Stimulated activated CD4-positive, alpha-beta T cell treated with anti-CD3 and anti-CD28 coated beads, Interleukin-15, amount 100 ng/mL, for 1 hour (primary cell): ENCODE results near the gene LLGL2.

Source experiments
- DNase-seq, 2 donors: peaks; one replicate each; pipeline ENCODE4 v3.0.0-alpha.2; 2020; ENCODE audit warnings: low read depth in 1 of 2, low spot score in 1 of 2

The LLGL2 gene

DNA sequence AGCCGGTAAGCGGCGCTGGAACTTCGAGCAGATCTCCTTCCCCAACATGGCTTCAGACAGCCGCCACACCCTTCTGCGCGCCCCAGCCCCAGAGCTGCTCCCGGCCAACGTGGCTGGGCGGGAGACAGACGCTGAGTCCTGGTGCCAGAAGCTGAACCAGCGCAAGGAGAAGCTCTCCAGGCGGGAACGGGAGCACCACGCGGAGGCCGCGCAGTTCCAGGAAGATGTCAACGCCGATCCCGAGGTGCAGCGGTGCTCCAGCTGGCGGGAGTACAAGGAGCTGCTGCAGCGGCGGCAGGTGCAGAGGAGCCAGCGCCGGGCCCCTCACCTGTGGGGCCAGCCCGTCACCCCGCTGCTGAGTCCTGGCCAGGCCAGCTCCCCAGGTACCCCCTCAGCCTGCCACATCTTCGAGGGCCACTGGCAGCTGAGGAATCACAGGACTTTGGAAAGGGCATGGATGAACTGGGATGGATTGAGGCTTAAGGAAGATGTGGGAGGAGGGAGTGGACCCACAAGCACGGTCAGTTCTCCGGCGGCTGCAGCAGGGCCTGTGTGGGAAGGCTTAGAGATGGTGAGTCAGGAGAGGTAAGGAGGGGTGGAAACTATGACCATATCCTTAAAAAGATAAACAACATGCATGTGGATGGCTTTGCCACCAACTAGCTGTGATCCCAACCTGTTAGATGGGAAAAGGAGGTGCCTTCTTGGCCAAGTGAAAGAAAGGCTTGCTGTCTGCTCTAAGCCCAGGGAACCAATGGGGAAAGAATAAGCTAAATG, 3.4 kb upstream of the LLGL2 start:
- no peak for DNase-seq

DNA sequence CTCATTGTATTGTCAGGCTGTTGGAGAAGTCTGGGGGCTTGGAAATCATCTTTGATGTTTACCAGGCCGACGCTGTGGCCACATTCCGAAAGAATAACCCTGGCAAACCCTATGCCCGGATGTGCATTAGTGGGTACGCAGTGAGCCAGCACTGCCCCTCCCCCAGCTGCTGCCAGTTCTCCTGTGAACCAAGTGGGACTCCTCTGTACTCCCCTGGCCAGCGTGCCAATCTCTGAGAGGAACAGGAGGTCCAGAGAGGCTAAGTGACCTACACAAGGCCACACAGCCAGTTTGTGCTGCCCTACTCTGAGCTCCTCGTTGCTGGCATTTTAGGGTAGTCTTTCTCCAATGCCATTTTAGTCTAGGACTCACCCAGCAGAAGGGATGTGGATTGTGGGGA, 1.9 kb upstream of the LLGL2 start:
- no peak for DNase-seq

DNA sequence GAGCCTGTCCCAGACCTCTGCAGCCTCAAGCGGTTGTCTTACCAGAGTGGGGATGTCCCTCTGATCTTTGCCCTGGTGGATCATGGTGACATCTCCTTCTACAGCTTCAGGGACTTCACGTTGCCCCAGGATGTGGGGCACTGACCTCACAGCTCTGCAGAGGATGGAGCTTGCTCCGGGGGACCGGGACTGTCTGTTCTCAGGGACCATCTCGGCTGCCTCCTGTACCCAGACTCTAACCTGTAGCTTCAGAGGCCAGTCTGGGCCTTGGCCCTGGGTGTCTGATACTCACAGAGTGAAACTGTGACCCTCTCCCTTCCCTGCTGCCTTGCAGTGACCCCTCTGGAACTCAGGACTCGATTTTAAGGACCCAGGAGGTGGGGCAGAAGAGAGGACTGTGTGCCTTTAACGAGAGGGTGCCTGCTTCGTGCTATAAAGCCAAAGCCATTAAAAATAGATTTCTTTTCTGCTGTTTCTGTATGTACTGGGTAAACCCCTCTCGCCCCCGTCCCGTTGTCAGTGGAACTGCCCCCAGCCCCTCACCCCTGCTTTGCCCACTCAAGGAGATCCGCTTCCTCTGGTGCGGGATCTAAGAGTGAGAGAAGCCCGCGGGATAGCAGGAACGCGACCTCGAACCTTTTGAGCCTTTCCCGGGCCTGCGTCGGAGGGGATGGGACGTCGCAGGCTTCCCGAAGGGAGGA, 1.1 kb upstream of the LLGL2 start:
- no peak for DNase-seq

DNA sequence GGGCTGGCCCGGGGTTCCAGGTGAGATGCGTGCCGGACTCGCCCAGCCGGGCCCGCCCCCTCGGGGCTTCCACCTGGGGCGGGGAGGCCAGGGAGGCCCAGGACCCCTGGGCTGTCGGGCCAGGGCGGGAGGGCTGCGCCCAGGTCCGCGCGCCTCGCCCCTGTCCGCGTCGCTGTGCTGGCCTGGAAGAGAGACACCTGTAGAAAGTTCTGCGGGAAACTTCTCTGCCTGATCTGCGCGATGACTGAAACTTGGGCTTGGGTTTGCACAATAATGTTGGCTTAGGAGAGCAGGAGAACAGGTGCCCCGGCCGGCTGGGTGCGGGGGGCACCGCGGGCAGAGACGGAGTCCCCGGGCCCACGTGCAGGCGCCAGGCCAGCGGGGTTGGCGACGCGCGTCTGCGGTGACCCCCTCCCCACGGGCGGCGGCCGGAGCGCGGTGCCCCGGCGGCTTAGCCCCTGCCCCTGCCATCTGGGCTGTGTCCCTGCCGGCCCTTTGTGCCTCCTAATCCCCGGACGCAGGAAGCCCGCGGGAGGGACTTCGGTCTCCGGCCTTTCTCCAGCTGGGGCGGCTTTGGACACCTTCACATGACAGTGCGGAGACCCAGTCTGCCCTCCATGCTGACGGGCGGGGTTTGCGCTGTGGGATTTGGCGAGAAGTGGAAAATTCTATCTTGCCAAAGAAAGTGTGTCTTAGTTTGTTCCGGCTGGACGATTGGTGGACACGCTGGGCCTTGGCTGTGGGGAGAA, 483 bp downstream of the LLGL2 start:
- DNase-seq: no peak

DNA sequence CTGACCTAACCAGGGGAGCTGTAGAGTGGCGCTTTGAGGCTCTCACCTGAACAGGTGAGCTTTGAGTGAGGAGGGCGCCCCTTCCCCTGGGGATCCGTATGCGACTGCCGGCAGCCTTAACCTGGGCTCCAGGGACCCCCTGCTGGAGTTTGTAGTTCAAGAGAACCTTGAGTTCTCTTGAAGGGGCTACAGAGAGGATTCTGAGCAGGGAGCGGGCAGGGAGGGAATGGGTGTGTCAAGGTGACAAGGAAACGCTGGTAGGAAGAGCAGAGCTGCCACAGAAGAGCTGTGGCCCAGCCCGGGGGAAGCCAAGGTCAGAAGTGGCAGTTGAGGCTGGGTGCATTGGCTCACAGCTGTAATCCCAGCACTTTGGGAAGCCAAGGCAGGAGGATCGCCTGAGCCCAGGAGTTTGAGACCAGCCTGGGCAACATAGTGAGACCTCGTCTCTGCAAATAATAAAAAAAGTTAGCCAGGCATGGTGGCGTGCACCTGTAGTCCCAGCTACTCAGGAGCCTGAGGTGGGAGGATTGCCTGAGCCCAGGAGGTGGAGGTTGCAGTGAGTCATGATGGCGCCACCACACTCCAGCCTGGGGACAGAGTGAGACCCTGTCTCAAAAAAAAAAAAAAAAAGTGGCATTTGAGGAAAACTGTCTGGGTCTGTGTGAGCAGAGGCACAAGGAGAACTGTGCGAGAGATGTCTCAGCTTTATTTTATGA, 1.2 kb downstream of the LLGL2 start:
- DNase-seq: no peak

DNA sequence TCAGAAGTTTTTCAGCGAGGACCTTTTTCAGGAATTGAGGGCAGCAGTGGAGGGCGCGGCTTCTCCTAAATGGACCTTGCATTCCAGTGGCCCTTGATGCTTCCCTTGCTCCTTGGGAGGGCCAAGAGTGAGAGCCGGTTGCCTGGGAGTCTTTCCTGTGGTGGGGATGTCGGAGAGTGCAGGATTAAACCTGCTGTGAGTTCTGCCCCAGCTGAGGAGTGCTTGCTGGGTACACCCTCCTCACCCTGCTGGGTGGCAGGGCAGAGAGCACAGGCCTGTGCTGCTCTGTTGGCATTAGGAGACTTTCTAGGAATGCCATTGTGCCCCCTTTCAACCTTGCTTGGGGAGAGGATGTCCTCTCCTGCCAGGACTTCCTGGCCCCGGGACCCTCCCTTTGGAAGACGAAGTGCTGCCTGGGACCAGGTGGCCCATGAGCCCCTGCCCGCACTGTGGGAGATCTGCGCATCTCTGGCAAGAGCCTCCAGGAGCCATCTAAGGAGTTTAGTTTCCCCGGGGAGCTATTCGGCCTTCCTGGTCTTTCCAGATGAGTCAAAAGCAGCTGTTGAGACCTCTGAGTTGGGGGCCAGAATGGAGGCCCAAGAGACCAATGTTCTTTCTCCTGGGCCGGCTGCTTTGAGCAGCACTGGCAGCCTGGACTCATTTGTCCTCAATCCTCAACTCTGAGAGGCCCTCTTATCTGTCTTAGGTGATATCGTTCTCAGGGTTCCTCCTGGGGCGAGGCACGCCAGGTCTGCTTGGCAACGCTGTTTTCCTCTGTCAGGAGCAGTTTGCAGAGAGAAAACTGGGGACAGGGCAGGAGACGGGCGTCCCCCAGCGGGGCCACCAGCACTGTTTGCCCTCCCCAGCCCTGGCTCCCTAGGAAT, 5.6 kb downstream of the LLGL2 start:
- DNase-seq: no peak

DNA sequence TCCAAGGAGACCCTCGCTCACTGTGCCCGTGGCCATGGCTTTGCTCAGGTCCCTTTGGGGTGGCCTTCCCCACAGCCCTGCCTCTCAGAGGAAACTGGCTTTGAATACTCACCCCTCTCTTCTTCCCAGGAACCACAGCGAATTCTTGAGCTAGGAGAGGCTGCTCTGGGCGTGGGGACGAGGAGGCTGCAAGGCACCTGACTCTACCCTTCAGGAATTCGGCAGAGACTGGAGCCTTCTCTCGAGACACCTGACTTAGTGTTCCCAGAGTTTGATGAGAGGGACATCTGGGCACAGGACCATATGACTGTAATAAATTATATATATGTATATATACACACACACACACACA, 6.2 kb downstream of the LLGL2 start:
- DNase-seq: no peak

DNA sequence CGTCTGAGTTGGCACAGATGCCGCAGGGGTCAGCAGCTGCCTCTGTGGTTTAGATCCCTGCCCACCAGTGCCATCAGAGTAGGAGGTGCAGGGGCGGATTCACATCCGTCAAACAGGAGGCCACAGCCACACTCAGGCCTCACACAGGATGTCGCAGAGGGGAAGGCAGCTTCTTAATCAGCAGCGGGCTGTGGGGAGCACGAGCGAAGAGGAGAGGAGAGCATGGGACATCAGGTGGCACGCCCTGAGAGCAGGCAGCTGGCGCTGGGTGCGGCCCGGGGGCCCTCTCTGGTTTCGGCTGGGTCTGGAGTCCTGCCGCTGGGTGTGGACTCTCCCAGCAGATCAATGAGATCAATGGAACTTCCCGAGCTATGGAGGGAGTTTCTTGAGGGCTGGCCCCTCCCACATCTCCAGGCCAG, 9.6 kb downstream of the LLGL2 start:
- DNase-seq: peak; percentile 14 to 21

DNA sequence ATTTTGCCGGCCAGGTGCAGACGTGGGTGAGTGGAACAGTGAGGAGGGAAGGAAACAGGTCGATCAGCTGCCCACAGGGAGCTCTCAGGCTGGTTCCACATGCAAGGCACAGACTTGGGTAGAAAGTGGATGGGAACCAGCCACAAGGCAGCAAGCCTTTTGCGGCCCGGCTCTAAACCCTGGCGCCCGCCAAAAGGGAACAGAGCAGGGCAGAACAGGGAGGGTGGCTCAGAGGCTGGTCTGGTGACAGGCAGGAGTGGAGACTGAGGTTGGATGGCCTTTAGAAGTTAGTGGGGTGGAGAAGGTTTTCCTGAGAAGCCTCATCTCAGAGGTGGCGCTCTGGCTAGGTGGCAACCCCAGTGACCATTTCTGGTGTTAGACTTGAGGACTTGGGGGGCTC, 10.4 kb downstream of the LLGL2 start:
- no peak for DNase-seq

DNA sequence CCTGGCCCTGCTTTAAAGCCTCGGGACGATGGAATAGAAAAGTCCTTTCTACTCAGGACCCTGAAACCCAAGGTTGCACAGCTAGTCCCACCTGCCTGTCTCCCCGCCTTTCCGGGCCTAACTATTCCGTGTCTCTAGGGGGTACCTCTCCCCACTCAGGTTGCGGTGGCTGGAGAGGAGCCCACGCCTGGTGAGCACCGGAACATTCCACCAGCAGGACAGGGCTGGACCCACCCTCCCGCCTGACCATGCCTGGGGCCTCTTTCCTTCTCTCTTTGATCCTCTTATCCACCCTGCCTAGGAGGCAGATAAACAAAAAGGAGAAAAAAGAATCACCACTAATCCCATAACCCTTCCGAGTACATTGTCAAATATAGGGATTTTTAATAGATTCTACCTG, 10.9 kb downstream of the LLGL2 start:
- DNase-seq: no peak

DNA sequence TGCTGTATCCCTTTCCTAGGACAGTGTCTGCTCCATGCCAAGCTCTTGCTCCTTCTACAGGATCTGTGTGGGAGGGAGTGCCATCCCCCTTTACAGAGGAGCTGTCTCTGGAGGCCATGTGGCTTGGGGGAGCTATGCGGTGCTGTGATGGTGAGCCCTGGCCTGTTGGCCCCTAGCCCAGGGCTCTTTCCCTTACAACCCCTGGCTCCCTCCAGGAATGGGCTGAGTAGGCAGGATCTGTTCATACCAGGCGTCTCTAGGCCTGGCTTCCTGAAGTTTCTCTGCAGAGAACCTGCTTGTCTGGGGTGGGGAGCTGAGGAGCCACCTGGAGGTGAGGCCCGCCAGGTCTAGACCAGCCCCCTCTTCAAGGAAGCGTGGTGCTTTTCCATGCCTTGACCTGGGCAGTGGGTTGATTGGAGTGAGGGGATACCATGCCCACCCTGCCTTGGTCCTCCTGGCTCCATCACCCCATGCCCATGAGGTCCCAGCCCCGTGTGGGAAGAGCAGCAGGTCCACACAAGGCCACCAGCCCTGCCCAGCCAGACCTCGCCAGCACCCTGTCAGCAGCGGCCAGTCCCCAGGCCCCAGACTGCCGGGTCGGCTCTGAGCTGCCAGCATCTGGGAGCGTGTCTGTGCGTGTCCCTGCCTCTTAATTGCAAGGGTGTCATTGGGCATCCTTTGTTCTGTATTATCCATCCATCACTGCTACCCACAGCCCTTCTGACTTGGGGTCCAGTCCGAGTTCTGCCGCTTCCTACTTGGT, 14.7 kb downstream of the LLGL2 start:
- no peak for DNase-seq

DNA sequence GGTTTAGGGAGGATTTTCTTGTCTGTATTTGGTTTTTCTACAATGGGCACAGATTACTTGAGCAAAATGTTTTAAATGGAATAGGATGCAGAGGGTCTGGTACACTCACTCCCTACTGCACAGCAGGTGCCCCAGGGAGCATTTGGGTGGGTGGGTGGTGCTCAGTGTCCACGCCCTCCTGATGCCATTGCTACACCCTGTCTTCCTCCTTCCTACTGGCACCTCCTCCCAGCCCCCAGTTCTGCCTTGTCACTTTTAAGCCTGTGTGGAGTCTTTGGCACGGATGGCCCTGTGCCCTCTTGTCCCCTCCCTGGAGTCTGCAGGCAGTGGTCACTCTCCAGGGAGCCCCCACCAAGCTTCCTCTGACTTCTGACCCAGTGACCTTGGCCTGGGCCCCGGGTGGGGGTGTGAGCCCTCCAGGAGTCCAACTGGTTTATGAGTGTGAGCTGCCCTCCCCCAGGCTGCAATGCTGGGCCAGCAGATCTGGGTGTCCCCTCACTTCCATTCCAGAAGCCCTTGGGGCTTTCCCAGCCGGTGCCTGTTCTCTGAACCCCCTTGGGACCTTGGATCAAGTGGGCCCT, 15.5 kb downstream of the LLGL2 start:
- no peak for DNase-seq

DNA sequence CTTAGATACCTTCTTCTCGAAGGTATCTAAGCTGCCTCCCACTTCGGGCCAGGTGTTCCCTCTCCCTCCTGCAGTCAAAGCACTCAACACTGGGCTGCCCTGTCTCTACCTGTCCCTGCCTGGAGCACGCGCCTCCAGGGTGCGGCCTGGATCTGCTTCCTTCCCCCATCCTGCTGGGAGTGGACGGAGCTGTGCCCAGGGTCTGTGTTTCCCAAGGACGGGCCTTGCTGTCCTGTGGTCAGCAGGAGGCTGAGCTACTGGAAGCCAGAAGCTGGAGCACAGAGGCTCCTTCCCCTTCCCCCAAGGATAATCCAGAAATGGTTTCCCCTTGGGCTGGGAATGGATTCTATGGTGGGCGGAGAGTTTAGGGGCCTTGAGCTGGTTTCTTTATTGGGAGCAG, 16.7 kb downstream of the LLGL2 start:
- no peak for DNase-seq

DNA sequence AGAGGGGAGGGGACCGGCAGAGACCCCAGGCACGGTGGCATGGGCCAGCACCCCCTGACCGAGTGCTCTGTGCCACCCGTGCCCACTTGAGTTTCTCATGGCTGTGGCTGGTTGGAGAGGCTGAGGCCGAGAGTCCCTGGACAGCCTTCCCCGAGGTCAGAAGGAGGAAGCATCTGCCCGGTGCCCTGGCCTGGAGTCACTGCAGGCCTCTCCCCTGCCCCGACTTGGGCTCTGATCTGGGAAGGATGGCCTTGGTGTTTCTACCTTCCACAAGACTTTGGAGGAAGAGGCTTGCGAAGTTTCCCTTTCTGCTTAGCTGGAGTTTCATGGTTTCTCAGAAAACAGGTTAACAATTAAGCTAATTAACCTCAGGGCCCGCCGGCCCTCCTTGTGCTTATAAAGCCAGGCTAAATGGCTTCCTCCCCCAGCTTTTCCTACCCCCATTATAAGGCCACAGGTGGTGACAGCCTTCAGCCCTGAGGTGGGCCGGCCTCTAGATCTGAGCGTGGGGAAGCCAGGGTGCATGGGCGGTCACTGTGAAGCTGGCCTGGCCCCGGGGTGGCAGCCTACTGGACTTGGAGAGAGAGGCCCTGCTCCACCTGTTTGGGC, 17.3 kb downstream of the LLGL2 start:
- no peak for DNase-seq

DNA sequence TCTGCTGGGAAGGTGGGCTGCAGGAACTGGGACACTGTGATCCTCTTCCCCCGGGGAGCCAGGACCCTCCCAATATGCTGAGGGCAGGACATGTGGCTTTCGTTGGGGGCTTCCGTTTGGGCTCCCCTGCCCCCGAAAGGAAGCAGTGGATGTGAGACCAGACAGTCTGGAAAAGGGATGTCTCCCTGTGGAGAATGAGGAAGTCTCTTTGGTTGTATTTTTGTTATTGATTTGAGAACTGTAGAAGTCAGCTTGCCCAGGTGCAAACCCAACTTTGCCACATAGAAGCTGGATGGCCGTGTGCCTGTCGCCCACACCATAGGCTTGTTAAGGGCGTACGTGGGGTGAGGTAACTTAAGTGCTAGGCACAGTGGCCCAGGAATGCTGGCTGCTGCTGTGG, 18.8 kb downstream of the LLGL2 start:
- DNase-seq: no peak

DNA sequence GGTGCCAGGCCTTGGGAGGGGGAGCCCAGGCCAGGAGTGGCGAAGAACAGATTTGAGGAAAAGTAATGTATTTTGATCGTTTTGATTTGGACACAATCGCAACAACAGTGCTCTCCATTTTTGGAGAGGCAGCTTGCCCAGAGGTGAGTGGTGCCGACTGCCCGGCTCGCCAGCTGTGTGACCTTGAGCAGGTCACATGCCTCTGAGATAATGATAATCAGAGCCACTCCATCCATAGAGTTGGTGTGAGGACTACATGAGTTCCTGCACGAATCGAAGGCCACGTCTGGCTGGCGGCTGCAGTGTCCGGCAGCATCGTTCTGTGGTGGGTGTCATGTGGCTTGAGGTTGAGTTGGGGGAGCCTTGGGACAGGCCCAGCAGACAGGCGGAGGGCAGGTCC, 20.7 kb downstream of the LLGL2 start:
- no peak for DNase-seq

DNA sequence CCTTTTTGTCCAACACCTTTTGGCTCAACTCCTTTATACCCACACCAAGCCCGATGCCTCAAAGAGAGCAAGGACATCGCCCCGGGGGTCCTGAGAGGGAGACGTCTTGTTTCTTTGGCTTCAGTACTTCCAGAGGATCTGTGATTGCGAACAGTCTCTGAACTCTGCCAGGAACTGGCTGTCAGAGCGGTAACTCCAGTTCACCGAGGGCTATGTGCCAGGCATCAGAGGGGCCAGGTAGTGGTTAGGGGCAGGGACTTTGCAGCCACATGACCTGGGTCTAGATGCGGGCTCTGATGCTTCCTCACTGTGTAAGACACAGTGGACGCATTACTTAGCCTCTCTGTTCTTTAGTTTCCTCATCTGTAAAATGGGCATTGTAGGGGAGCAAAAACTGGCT, 21.6 kb downstream of the LLGL2 start:
- DNase-seq: no peak

DNA sequence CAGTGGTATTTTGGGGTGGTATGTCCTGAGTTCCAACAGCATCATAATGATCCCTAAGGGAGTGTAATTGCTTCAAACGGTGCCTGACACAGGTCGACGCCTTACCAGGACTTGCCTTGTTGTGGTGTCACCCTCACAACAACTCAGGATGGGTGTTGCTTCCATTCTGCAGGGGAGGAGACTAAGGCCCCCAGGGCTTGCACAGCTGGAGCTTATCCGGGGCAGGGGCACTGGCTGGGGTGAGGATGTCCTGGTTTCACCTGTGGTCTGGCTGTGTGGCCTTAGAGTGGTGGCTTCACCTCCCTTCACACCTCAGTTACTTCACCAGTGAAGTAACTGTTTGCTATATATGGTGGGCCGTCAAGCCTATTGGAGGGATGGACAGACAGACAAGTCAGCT, 23.3 kb downstream of the LLGL2 start:
- DNase-seq: no peak
